NT2/D1 (cell line): ENCODE results near the gene LTN1.

Experiments
- DNase-seq: peaks from one replicate; pipeline ENCODE4 v3.0.0-alpha.2; 2011; ENCODE audit warnings: low read depth, low spot score
- H3K27me3 ChIP-seq: 2 replicates; pipeline ENCODE4 v1.6.0; 2011; ENCODE audit warnings: mild to moderate bottlenecking; ENCODE audit not compliant: insufficient read length, insufficient read depth
- H3K36me3 ChIP-seq: 2 replicates; pipeline ENCODE4 v1.6.1; 2011; ENCODE audit warnings: mild to moderate bottlenecking, low read length, mixed read lengths; ENCODE audit not compliant: insufficient read depth, insufficient read length
- H3K4me1 ChIP-seq: 2 replicates; pipeline ENCODE4 v1.5.1; 2011; ENCODE audit not compliant: insufficient read depth, insufficient read length
- H3K4me3 ChIP-seq: 2 replicates; pipeline ENCODE4 v1.5.1; 2011; ENCODE audit warnings: low read depth; ENCODE audit not compliant: insufficient read length
- H3K9ac ChIP-seq: 2 replicates; pipeline ENCODE4 v1.6.0; 2011; ENCODE audit warnings: low read depth; ENCODE audit not compliant: insufficient read length
- H3K9me3 ChIP-seq: 2 replicates; pipeline ENCODE4 v1.5.1; 2011; ENCODE audit warnings: mild to moderate bottlenecking, low read length; ENCODE audit not compliant: insufficient read depth
- SUZ12 ChIP-seq: IDR thresholded peaks from 2 replicates; pipeline ENCODE4 v1.6.1; 2011; ENCODE audit not compliant: insufficient read length, insufficient read depth; ENCODE audit errors: extremely low read depth
- YY1 ChIP-seq: IDR thresholded peaks from 2 replicates; pipeline ENCODE4 v1.6.1; 2011; ENCODE audit not compliant: insufficient read length, insufficient read depth
- ZNF274 ChIP-seq: IDR thresholded peaks from 2 replicates; pipeline ENCODE4 v1.6.1; 2011; ENCODE audit warnings: mild to moderate bottlenecking, low read depth, low read length

The LTN1 gene

GRCh38 chr21:28928578-28929420 lies 63.9 kb downstream of the LTN1 start:
- H3K9ac ChIP-seq = no peak overlapping the region
- H3K4me1 ChIP-seq = no peaks in the 10 kb centered on the region
- TF ChIP-seq SUZ12 (no peak), ZNF274 (no peak)
- H3K9me3 ChIP-seq = no peaks in the 10 kb centered on the region
- no peak for DNase-seq
- no peaks in the 10 kb centered on the region for H3K27me3 ChIP-seq
- H3K4me3 ChIP-seq = no peak overlapping the region
- H3K36me3 ChIP-seq = peaks cover 44% of the 10 kb centered on the region

- Histone ChIP-seq H3K9ac (no peak overlapping the region), H3K9me3 (no peaks in the 10 kb centered on the region), H3K36me3 (peaks cover 30% of the 10 kb centered on the region), H3K4me1 (no peaks in the 10 kb centered on the region), H3K27me3 (no peaks in the 10 kb centered on the region), H3K4me3 (no peak overlapping the region)
- no peak for TF ChIP-seq SUZ12
- TF ChIP-seq YY1 = no peak
- no peak for TF ChIP-seq ZNF274
- DNase-seq = no peak
Measured at GRCh38 chr21:28927130-28927529, 65.5 kb downstream of the LTN1 start.

- no peaks in the 10 kb centered on the region for H3K9me3 ChIP-seq
- H3K27me3 ChIP-seq = no peaks in the 10 kb centered on the region
- H3K4me3 ChIP-seq = no peak overlapping the region
- TF ChIP-seq YY1 (no peak), ZNF274 (no peak), SUZ12 (no peak)
- H3K36me3 ChIP-seq = no peaks in the 10 kb centered on the region
- no peak for DNase-seq
- H3K9ac ChIP-seq = no peak overlapping the region
- no peaks in the 10 kb centered on the region for H3K4me1 ChIP-seq
Measured at GRCh38 chr21:28923439-28923975, 69.2 kb downstream of the LTN1 start.

GRCh38 chr21:28922368-28922767 lies 70.3 kb downstream of the LTN1 start:
- DNase-seq = peak; percentile 28
- no peak overlapping the region for H3K9ac ChIP-seq
- TF ChIP-seq ZNF274 (no peak), SUZ12 (no peak)
- no peak overlapping the region for H3K4me3 ChIP-seq
- no peaks in the 10 kb centered on the region for H3K9me3 ChIP-seq
- H3K27me3 ChIP-seq = no peaks in the 10 kb centered on the region
- H3K4me1 ChIP-seq = no peaks in the 10 kb centered on the region
- no peaks in the 10 kb centered on the region for H3K36me3 ChIP-seq

GRCh38 chr21:28916150-28916893 lies 76.4 kb downstream of the LTN1 start:
- no peaks in the 10 kb centered on the region for H3K9me3 ChIP-seq
- H3K27me3 ChIP-seq = no peaks in the 10 kb centered on the region
- H3K9ac ChIP-seq = no peak overlapping the region
- DNase-seq = no peak
- TF ChIP-seq YY1 (no peak), SUZ12 (no peak), ZNF274 (no peak)
- no peaks in the 10 kb centered on the region for H3K36me3 ChIP-seq
- H3K4me3 ChIP-seq = no peak overlapping the region
- H3K4me1 ChIP-seq = no peaks in the 10 kb centered on the region

- Histone ChIP-seq H3K4me1 (no peaks in the 10 kb centered on the region), H3K4me3 (no peak overlapping the region), H3K9ac (no peak overlapping the region), H3K36me3 (no peaks in the 10 kb centered on the region), H3K27me3 (no peaks in the 10 kb centered on the region), H3K9me3 (no peaks in the 10 kb centered on the region)
- no peak for TF ChIP-seq SUZ12
- no peak for TF ChIP-seq YY1
- no peak for TF ChIP-seq ZNF274
- DNase-seq = no peak
Measured at GRCh38 chr21:28913071-28913470, 79.6 kb downstream of the LTN1 start.

- TF ChIP-seq SUZ12 = no peak
- no peak for TF ChIP-seq YY1
- TF ChIP-seq ZNF274 = no peak
- H3K9ac ChIP-seq = no peak overlapping the region
- H3K4me1 ChIP-seq = no peaks in the 10 kb centered on the region
- H3K9me3 ChIP-seq = no peaks in the 10 kb centered on the region
- H3K27me3 ChIP-seq = no peaks in the 10 kb centered on the region
- H3K36me3 ChIP-seq = no peaks in the 10 kb centered on the region
- no peak overlapping the region for H3K4me3 ChIP-seq
- DNase-seq = no peak
Measured at GRCh38 chr21:28910280-28910887, 82.3 kb downstream of the LTN1 start.
